B cell (primary cell): Measurements from ENCODE around the gene CCDC152. TPM values are rescaled to one million over a fixed set of nuclear protein-coding genes. Genes with fewer than 3 reads are reported as not detected.

ENCODE experiments used
- ATAC-seq: fragments of 200-7000 bp; cut with Tn5 transposase; one replicate; pipeline ENCODE4 v1.10.0; 2021; ENCODE audit warnings: low read depth, mild to moderate bottlenecking, moderate number of reproducible peaks, moderate library complexity
- CTCF ChIA-PET: fragments of 350-600 bp; sonication (Branson Sonifier 250); formaldehyde crosslinking; loops from one replicate; lab custom pipeline; 2021; ENCODE audit warnings: antibody characterized with exemption, inconsistent platforms; lab: Charles Lee
- POLR2A ChIA-PET: fragments of 350-600 bp; sonication (Branson Sonifier 250); formaldehyde crosslinking; loops from one replicate; lab custom pipeline; 2021; ENCODE audit warnings: antibody characterized with exemption; lab: Charles Lee
- DNase-seq: peaks from one replicate; pipeline ENCODE4 v3.0.0; 2013
- H2AFZ ChIP-seq: 2 replicates; pipeline ENCODE4 v1.6.1; 2012; ENCODE audit warnings: mild to moderate bottlenecking, low read depth, low read length; ENCODE audit not compliant: insufficient read depth, poor library complexity, severe bottlenecking
- H3K27ac ChIP-seq, 2 donors: 1 replicate in 1 of 2; 2 replicates in 1 of 2; pipeline ENCODE4 v1.5.1; 2012 to 2013; ENCODE audit warnings: low read length in 2 of 2, mild to moderate bottlenecking in 2 of 2, moderate library complexity in 1 of 2
- H3K27me3 ChIP-seq, 4 experiments: fragments of 200-600 bp in 1 of 4; sonication (generic) in 1 of 4; replicated peaks in 1 of 4; 1 replicate in 2 of 4; 2 replicates in 2 of 4; pipeline versions ENCODE4 v1.6.1 to v1.7.0; 2013 to 2016; ENCODE audit warnings: low read length in 3 of 4, mild to moderate bottlenecking in 2 of 4, mixed read lengths in 1 of 4, moderate library complexity in 1 of 4; ENCODE audit not compliant: insufficient read depth in 4 of 4, control insufficient read depth in 3 of 4; ENCODE audit errors: control extremely low read depth in 1 of 4
- H3K36me3 ChIP-seq, 2 experiments: replicated peaks in 1 of 2; 1 replicate in 1 of 2; 2 replicates in 1 of 2; pipeline versions ENCODE4 v1.6.1 to v1.7.1; 2013; ENCODE audit warnings: low read length in 1 of 2; ENCODE audit not compliant: insufficient read depth in 2 of 2, control insufficient read depth in 1 of 2; ENCODE audit errors: control extremely low read depth in 1 of 2, extremely low read depth in 1 of 2
- H3K4me1 ChIP-seq, 2 donors: fragments of 200-600 bp in 1 of 2; sonication (generic) in 1 of 2; 1 replicate in 1 of 2; 2 replicates in 1 of 2; pipeline versions ENCODE4 v1.5.1 to v1.6.1; 2013 to 2017; ENCODE audit warnings: low read length in 2 of 2; ENCODE audit not compliant: control insufficient read depth in 2 of 2, insufficient read depth in 2 of 2
- H3K4me2 ChIP-seq: replicated peaks from 2 replicates; pipeline ENCODE3; 2012; ENCODE audit warnings: mild to moderate bottlenecking, low read depth, low read length; ENCODE audit not compliant: poor library complexity, severe bottlenecking
- H3K4me3 ChIP-seq, 5 experiments: fragments of 200-600 bp in 1 of 5; sonication (generic) in 1 of 5; 1 replicate in 3 of 5; 2 replicates in 2 of 5; pipeline versions ENCODE4 v1.5.1 to v1.7.0; 2011 to 2016; ENCODE audit warnings: low read length in 4 of 5, mild to moderate bottlenecking in 4 of 5, low read depth in 2 of 5, control low read depth in 1 of 5, moderate library complexity in 1 of 5; ENCODE audit not compliant: insufficient read depth in 1 of 5; ENCODE audit errors: control extremely low read depth in 1 of 5, extremely low read depth in 1 of 5
- H3K79me2 ChIP-seq: fragments of 200-600 bp; sonication (generic); one replicate; pipeline ENCODE4 v1.6.0; 2016; ENCODE audit warnings: low read length; ENCODE audit not compliant: control insufficient read depth, insufficient read depth
- H3K9ac ChIP-seq: fragments of 200-600 bp; sonication (generic); 2 replicates; pipeline ENCODE4 v1.6.1; 2017; ENCODE audit warnings: mild to moderate bottlenecking, low read length, moderate library complexity
- H3K9me3 ChIP-seq, 3 donors: one replicate each; pipeline versions ENCODE4 v1.6.1 to v1.7.1; 2013; ENCODE audit warnings: low read length in 2 of 3; ENCODE audit not compliant: control insufficient read depth in 2 of 3, insufficient read depth in 1 of 3; ENCODE audit errors: control extremely low read depth in 1 of 3
- H4K20me1 ChIP-seq: 2 replicates; pipeline ENCODE4 v1.6.0; 2012; ENCODE audit warnings: mild to moderate bottlenecking, low read length; ENCODE audit not compliant: insufficient read depth, control insufficient read depth, poor library complexity, severe bottlenecking
- H3K27ac Mint-ChIP-seq: one replicate; pipeline ENCODE4 v1.8.0; 2021; ENCODE audit warnings: mixed read lengths
- H3K27me3 Mint-ChIP-seq: one replicate; pipeline ENCODE4 v1.8.0; 2021; ENCODE audit warnings: mixed read lengths
- H3K4me1 Mint-ChIP-seq: one replicate; pipeline ENCODE4 v1.8.0; 2021; ENCODE audit warnings: mixed read lengths
- H3K4me3 Mint-ChIP-seq: one replicate; pipeline ENCODE4 v1.8.0; 2021; ENCODE audit warnings: mixed read lengths
- H3K9me3 Mint-ChIP-seq: one replicate; pipeline ENCODE4 v1.8.0; 2022; ENCODE audit warnings: mixed read lengths; ENCODE audit not compliant: insufficient read depth
- CTCF ChIP-seq: fragments of 200-600 bp; IDR thresholded peaks from one replicate; pipeline ENCODE4 v1.8.0; 2022; ENCODE audit warnings: antibody characterized with exemption, mild to moderate bottlenecking
- EZH2 ChIP-seq: IDR thresholded peaks from 2 replicates; pipeline ENCODE4 v1.6.1; 2012; ENCODE audit warnings: borderline replicate concordance, low read depth, mild to moderate bottlenecking, moderate library complexity, low read length; ENCODE audit not compliant: insufficient read depth, poor library complexity, severe bottlenecking
- WGBS: methylation state at CpG from one replicate; pipeline ENCODE4 v1.1.5; 2013; ENCODE audit warnings: missing lambda C conversion rate; ENCODE audit not compliant: insufficient coverage; 5-methylcytosine and 5-hydroxymethylcytosine counted together
- intact Hi-C: fragments of 100-400 bp; cut with micrococcal nuclease; formaldehyde crosslinking; loops from one replicate; pipeline ENCODE4 v1.10.0; 2022
- polyA plus RNA-seq: library from polyadenylated mRNA; depleted of rRNA; stranded (reverse); fragments of >200 nt; gene quantifications from 2 replicates; pipeline ENCODE4 v1.2.3, GENCODE V29; 2012
- total RNA-seq, 2 donors: library from RNA; stranded (reverse); fragments of 120-200 nt in 1 of 2; gene quantifications; 1 replicate in 1 of 2; 2 replicates in 1 of 2; pipeline versions ENCODE4 v1.2.3 to v1.2.4, GENCODE V29; 2013 to 2022

Gene CCDC152
- total and polyA plus RNA-seq, 2 donors (not counting 1 experiment from before 2014, with no cell fraction given), result 1.0 to 4.8 TPM

GRCh38 chr5:42770003-42770402 lies 13.4 kb downstream of the CCDC152 start:
- H3K27me3 ChIP-seq, result no peaks in the 10 kb centered on the region
- H3K9me3 Mint-ChIP-seq, result no peaks in the 10 kb centered on the region
- H3K79me2 ChIP-seq, result no peaks in the 10 kb centered on the region
- no peaks in the 10 kb centered on the region for H3K36me3 ChIP-seq
- no peaks in the 10 kb centered on the region for H3K4me1 Mint-ChIP-seq
- no peak overlapping the region for H3K4me3 ChIP-seq
- intact Hi-C loops, result no loop called here
- no peak overlapping the region for H3K4me2 ChIP-seq
- ATAC-seq, result no peak
- CTCF ChIA-PET, result interaction anchor here (1.4 kb wide), 1 partner anchor 713 kb away, joined by 3 read pairs; no protein-coding TSS in a partner anchor
- no peaks in the 10 kb centered on the region for H4K20me1 ChIP-seq
- no peak overlapping the region for H2AFZ ChIP-seq
- no peak overlapping the region for H3K27ac Mint-ChIP-seq
- no peak overlapping the region for H3K4me3 Mint-ChIP-seq
- H3K27me3 Mint-ChIP-seq, result peaks cover 15% of the 10 kb centered on the region
- no peak overlapping the region for H3K27ac ChIP-seq
- POLR2A ChIA-PET, result no interaction called here
- DNase-seq, result no peak
- no peaks in the 10 kb centered on the region for H3K4me1 ChIP-seq
- no peaks in the 10 kb centered on the region for H3K9me3 ChIP-seq
- no peak overlapping the region for H3K9ac ChIP-seq
- no peak for TF ChIP-seq EZH2
- TF ChIP-seq CTCF, result no peak

- H3K4me1 Mint-ChIP-seq, result no peaks in the 10 kb centered on the region
- no peak overlapping the region for H3K4me2 ChIP-seq
- H3K9me3 ChIP-seq, result no peaks in the 10 kb centered on the region
- H2AFZ ChIP-seq, result no peak overlapping the region
- no peak overlapping the region for H3K27ac ChIP-seq
- no peaks in the 10 kb centered on the region for H3K9me3 Mint-ChIP-seq
- H3K4me1 ChIP-seq, result no peaks in the 10 kb centered on the region
- 98% methylated on average over 5 of the region's 13 CpGs for WGBS
- no peak overlapping the region for H3K4me3 ChIP-seq
- no peak for TF ChIP-seq EZH2
- no peak for TF ChIP-seq CTCF
- no peak for ATAC-seq
- no peak overlapping the region for H3K9ac ChIP-seq
- CTCF ChIA-PET, result interaction anchor here (0.7 kb wide), 1 partner anchor 916 kb away, joined by 3 read pairs; no protein-coding TSS in a partner anchor
- no peak overlapping the region for H3K27ac Mint-ChIP-seq
- POLR2A ChIA-PET, result no interaction called here
- DNase-seq, result no peak
- H4K20me1 ChIP-seq, result no peaks in the 10 kb centered on the region
- intact Hi-C loops, result no loop called here
- peaks cover 15% of the 10 kb centered on the region for H3K27me3 Mint-ChIP-seq
- H3K4me3 Mint-ChIP-seq, result no peak overlapping the region
- no peaks in the 10 kb centered on the region for H3K36me3 ChIP-seq
- H3K27me3 ChIP-seq, result no peaks in the 10 kb centered on the region
- no peaks in the 10 kb centered on the region for H3K79me2 ChIP-seq
These were observed 15.8 kb downstream of the CCDC152 start for GRCh38 chr5:42772265-42772993.
